GM21717 (cell line): ENCODE results near the gene GOPC.

Experiments used
- ATAC-seq: cut with Tn5 transposase; IDR thresholded peaks from one replicate; pipeline ENCODE4 v1.9.1; 2021; ENCODE audit warnings: mild to moderate bottlenecking, moderate library complexity; ENCODE audit not compliant: unreplicated experiment

Gene GOPC

DNA sequence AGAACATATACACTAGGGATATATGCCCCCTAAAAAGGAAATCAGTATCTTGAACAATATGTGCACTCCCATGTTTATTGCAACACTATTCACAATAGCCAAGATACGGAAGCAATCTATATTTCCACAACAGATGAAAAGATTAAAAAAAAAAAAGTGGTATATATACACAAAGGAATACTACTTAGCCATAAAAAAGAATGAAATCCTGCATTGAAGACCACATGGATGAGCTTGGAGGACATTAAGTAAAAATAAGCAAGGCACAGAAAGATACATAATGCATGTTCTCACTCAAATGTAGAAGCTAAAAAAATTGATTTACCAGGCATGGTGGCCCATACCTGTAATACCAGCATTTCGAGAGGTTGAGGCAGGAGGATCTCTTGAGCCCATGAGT lies 4.6 kb downstream of the GOPC start:
- ATAC-seq = no peak

DNA sequence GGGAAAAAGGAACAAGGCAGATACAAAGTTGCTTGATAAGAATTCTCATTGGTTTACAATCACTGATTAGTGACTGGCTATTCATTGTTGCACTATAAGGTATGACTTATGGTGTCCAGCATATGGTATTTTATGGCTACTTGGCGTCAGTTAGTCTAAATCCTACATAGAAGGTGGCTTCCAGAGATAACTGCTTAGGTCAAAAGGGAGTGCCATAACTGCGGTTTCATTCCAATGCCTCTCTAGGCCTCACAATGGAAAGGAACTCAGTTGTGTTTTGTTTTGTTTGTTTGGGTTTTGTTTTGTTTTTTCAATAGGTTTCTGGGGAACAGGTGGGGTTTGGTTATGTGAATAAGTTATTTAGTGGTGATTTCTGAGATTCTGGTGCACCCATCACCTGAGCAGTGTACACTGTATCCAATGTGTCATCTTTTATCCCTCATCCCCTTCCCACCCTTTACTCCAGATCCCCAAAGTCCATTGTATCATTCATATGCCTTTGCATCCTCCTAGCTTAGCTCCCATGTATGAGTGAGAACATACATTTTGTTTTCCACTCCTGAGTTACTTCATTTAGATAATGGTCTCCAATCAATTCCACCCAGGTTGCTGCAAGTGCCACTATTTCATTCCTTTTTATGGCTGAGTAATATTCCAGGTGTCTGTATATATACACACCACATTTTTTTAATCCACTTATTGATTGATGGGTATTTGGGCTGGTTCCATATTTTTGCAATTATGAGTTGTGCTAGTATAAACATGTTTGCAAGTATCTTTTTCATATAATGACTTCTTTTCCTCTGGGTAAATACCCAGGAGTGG lies 7.0 kb downstream of the GOPC start:
- ATAC-seq = no peak

DNA sequence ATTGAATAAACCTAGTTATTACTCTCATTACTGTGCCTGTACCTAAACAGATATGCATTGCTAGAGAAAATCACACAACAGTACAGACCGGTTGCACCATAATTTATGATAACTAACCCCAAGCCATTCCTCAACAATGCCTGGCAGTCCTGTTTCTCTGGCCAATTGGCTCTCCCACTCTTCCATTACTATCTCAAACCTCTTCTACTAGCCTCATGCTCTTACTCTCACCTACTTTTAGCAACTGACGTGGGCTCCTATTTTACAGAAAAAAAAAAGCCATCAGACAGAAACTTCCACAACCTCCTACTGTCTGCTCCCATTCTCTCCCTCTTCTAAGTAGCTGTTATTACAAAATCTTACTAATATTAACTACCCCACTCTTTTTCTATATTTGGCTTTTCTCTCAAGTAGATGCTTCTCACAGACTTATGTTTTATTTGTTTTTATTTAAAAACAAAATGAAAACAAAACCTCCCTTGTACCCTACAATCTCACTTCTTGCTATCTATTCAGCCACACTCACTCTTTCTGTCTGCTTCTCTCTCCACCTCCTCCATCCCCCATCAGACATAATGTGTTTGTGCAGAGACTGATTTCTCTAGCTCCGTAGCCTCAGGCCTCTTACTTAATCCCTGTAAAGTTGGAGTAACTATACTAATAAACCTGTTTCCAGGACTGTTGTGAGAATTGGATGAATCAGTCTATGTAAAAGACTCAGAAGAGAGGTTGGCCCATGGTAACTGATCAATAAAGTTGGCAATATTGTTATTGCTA lies 9.1 kb downstream of the GOPC start:
- no peak for ATAC-seq

DNA sequence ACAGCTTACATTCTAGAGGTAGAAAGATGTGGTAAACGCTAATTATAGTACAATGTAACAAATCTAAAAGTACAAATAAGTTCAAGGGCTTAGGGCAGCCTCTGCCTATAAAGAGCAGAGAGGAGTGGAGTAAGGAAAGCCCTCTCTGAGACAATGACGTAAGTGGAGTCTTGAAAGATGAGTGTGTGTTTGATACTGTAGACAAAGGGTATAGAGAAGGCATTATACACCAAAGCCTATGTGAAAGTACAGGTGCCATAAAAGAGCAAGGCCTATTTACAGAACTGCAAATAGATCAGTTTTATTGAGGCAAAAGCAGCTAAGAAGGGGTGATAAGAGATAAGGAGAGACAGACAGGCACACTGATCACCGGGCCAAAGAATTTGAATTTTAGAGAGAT lies 10.9 kb downstream of the GOPC start:
- ATAC-seq = no peak

DNA sequence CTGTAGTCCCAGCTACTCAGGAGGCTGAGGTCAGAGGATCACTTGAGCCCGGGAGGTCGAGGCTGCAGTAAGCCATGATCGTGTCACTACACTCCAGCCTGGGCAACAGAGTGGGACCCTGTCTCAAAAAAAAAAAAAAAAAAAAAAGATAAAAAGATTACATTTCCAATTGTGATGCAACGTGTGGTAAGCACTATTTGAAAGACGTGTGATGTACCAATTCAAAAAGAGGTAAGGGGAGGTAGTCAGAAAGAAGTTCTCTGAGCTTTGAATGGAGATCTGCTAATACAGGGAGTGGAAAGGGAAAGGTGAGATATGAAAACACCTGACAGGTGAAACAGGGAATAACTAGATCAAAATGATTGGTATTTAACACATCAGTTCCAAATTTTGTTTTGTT lies 11.9 kb downstream of the GOPC start:
- ATAC-seq = no peak

DNA sequence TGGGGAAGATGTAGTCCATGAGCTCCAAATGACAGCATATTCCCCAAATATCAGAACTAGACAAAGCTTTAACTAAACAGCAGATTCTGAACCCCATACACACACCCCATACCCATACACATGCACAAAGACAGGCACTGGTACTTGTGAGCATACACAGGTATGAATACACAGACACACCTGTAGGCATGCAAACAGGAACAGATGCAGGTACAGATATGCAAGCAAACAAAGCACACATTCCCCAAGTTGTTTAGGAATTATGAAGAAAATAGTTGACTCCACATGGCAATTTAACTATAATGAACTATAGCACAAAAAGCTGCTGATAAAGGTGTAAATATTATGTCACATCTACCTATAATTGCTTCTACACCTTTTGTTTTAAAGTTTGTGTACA lies 16.7 kb downstream of the GOPC start:
- no peak for ATAC-seq

DNA sequence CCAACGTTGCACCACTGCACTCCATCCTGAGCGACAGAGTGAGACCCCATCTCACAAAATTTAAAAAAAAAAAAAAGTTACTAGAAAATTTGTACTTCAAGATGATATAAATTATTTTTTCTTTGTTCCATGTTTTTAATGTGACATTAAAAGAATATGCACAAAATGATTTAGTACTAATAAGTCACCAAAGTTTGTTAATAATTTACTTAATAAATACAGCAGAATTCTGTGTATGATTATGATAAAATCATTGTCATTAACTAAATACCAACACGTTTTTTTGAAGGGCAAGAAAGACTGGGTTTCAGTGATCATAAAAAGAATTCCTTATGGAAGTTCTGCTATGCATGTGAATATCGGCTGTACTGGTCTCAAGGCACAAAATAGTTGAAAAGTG lies 28.1 kb downstream of the GOPC start:
- no peak for ATAC-seq

DNA sequence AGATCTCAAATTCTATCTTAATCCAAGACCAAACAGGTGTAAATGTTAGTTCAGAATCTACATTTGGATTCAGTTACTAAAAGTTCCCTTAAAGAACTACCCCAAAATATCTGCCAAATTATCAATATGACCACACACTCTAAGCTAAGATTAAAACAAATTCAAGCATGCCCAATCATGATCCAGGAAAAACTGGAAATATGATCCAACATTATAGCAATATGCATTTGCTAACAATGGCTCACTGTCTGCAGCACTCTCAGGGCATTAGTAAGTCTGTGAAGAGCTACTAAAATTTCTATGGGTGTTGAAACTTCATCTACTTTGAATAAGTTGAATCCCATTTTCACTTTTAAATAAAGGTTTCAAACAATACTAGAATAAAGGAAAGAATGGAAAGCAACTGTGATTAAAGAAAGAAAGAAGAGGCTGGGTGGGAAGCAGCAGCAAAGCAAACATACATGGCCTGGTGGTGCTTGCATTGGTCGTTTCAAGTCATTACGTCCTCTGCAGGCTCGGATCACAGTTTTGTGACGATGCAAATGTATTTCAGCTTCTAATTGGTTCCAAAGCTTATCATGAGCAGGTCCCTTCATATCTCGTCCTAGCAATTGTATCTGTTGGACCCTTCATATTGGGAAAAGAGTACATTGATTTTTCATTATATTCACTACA lies 29.2 kb downstream of the GOPC start:
- no peak for ATAC-seq

DNA sequence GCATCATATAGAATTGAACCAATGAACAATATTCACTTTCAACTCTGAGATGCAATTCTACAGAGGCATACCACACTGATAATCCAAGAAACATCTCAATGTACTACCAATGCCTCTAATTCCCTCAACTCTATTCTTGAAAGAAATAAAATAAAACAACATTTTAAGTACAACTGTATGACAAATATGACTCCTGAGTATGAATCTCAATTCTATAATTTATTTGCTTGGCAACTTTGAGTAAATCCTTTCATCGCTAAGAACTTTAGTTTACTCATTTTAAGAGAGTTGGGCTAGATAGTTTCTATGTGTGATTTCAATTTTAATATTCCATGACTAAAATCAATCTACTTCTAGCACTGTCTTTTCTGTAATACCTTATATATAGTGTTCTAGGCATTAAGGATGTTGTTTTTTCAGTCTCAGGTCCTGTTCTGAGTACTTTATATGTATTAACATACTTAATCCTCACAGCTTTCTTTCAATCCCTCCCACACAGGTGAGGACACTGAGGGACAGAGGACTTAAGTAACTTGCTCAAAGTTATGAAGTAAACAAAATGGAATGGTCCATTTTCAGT lies 33.4 kb downstream of the GOPC start:
- ATAC-seq = no peak

DNA sequence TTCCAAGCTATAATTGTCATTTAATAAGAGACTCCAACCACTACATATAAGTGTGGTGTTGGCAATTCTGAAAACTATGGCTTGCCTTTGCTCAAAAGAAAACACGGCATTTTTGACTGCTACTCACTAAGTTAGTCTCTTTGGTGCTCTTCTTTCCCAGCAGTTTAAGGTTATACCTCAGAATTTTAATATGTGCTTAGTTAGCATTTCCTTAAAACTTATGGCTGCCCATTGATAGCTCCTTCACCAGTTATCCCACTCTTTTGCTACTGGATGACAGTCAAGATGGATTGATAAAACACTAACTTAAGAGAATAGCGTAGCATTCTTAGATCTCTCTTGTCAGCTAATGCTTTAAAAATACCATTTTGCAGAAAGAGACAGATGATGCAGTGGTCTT lies 34.1 kb downstream of the GOPC start:
- no peak for ATAC-seq

DNA sequence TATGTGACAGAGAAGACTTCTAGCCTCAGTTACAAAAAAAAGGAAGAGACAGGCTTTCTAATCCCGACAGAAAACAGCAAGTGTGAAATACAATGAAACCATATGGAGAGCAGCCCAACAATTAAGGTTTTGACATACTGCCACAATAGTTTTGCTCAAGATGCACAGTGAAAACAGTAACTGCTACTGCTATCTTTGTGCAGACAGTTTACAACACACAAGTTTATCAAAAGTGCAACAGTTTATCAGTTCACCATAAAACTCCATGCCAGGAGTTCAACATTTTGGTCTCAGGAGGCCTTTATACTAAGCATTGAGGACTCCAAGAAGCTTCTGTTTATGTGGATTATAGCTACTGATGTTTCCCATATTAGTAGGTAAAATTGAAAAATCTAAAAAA lies 37.6 kb downstream of the GOPC start:
- ATAC-seq = no peak

DNA sequence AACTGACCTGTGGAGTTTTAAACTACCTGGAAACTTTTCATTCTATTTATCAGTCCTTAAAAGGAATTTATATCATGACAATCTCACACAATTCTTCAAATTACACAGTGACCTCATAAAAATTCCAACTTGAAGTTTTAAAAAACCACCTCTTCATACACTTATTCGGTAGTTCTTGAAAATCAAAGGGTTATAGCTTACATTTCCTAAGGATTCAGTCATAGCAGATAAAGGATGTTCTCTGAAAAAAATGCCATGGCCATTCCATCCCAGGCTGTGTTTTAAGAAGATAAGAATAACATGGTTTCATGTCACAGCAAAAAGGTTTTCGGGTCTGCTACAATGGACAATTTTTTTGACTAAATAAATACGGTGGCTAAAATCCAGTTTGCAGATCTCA lies 41.2 kb downstream of the GOPC start:
- ATAC-seq = no peak

DNA sequence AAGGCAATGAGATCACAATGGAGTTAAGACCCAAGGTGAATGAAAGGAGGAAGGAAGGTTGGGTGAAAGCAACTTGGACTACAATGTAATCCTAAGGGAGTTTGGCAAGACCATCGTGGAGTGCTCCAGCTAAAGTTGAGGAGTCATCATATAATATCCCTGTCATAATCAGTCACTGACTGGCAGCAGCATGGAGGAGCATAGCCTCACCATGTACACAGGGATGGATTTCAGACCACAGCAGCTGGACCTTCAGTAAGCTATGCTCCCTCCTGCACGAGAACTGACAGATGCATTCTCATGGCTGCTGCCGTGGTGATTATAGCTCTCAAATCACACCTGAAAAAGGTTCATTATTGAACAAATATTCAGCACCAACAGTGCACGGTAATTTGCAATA lies 43.0 kb downstream of the GOPC start:
- ATAC-seq = no peak

DNA sequence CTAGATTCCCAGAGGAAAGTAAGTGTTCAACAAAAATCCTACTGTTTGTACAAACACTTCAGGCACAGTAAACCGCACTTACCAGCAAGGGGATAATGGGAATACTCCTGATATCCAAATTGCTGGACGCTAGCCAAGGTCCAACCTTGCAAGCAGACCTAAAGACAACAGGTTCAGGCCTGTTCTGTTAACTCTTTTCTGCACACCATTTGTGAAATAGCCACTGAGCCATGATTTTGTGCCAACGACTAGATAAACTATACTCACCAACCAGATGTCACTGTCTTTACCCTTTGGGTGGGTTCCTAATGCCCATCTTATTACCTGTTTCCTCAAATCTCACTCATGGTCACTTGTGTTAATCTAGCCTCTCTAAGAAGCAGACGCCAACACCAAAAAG lies 43.5 kb downstream of the GOPC start:
- ATAC-seq = no peak

DNA sequence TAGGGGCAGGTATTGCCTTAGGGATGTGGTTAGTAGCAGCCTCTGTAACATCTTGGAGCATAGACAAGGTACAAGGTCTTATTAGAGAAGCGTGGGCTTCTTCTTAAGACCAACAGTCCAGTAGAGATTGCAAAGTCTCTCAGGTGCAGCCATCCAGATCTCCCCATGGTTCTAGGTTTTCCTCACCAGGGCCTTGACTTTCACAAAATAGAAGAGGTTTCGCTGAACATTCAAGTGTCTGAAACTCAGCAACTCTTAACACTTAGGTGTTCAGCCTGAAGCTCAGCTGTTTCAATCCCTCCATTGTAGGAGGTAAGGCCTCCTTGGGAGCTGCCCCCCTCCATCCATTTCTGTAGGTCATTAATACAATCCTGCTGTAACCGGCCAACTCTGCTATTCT lies 44.4 kb downstream of the GOPC start:
- no peak for ATAC-seq

DNA sequence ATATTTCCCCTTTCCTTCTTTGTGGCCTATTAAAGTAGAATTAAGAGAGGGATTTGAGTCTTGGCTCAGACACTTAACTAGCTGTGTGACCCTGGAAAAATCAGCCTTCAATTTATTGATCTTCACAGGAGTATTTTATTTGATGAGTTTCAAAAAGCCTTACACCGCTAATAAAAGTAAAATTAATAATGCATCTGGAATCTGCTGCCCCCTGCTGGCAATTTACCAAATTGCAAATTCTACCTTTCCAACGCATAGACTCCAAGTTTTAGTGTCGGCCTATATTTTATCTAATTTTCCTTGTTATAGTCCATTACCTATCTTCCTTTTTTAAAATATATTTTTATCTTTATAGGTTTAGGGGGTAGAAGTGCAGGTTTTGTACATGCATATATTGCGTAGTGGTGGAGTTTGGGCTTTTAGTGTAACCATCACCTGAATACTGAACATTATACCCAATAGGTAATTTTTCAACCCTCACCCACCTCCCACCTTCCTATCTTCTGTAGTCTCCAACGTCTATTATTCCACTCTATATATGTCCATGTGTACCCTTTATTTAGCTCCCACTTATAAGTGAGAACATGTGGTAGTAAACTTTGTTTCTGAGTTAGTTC lies 46.3 kb downstream of the GOPC start:
- no peak for ATAC-seq

DNA sequence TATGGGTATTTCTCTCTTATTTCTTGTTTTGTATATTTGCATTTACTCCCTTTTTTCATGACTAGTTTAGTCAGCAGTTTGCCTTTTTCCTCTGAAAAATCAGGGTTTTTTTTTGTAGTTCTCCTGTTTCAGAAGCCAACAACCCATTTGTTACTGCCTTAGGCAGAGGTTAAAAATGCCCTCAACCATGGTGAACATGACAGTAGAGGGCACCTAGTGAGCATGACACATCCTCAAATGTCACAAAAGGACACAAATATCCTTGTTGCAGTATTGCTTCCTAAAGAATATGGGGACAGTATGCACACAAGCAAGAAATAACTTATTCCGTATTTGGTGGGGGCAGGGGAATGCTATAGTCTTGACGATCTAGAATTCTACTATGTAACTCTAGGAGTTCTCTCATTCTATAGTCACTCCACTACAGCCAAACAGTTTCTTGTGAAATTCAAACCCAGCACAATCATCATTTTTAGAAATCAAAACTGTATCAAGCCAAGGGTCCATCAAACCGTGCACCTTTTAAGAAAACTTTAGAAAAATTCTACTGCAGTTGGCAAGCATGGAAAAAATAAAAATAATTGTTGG lies 47.0 kb downstream of the GOPC start:
- ATAC-seq = no peak

DNA sequence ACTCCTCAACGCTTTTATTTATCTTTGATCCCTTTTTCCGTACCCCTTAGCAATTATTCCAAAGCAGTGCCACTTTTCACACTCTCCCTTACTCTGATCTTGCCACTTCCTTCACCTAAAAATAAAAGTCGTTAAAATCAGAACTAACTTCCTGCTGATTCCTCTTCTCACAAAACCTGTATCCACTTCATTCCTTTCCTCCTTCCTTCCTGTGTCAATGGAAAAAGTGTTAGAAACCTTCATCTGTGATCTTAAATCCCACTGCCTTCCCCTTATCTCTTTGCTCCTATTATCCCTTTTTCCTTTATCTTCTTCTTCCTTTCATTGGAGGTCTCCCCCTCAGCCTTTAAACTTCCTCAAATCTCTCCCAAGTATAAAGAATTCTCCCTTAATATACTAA lies 49.2 kb downstream of the GOPC start:
- ATAC-seq = no peak

DNA sequence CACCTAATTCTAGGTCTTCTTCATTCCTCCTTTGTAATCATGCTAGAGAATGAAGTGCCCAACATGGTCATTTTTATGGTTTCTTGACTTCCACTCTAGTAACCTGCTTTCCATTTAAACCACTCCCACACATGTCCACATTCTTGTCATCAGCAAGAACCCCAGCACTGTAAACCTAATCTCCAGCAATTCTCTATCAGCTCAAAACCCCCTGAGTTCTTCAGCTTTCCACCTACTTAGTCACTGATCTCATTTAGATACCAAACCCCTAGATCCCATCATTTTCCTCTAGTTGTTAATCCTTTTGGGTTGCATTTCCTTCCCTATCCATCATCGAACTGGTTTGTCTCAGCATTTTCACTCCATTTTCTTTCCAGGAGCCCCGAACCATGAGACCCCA lies 49.7 kb downstream of the GOPC start:
- no peak for ATAC-seq

DNA sequence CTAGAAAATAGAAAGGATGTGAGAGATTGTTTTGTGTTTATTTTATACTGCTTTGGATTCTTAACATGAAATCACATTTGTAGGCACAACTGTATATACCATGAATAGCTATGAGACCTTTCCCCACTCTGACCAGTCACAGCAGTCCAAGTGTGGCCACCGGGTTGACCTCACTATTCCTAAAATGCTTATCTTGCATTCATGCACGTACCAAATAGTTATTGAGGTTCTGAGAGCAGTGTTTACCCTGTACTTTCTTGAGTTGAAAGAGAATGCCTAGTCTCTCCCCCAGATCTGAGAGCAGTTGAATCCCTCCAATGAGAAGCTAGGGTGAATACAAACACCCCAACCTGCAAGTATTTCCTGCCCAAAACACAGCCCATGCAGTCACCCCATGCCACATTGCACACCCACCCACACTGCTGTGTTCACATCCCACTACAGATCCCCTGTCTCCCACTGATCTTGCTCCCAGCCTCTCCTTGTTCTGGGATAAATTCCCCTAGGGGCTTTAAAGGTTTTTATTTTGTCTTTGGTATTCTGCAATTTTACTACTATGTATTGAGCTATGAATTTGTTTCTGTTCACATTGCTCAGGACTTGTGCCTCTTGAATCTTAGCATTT lies 51.6 kb downstream of the GOPC start:
- no peak for ATAC-seq
